CD14-positive monocyte (primary cell): ENCODE results near the gene ZNF562. TPM values are rescaled to one million over a fixed set of nuclear protein-coding genes. Genes with fewer than 3 reads are reported as not detected.

ENCODE experiments used
- DNase-seq, 3 donors: peaks; one replicate each; pipeline ENCODE4 v3.0.0-alpha.2; 2011 to 2022
- H2AFZ ChIP-seq: 2 replicates; pipeline ENCODE4 v1.6.0; 2012; ENCODE audit warnings: mild to moderate bottlenecking, low read depth, low read length, inconsistent platforms; ENCODE audit not compliant: insufficient read depth, poor library complexity, severe bottlenecking
- H3K27ac ChIP-seq, 2 donors: 1 replicate in 1 of 2; 2 replicates in 1 of 2; pipeline ENCODE4 v1.5.1; 2012 to 2013; ENCODE audit warnings: low read length in 2 of 2, control low read depth in 1 of 2, inconsistent platforms in 1 of 2, low read depth in 1 of 2, mild to moderate bottlenecking in 1 of 2
- H3K27me3 ChIP-seq, 2 donors: one replicate each; pipeline versions ENCODE4 v1.6.0 to v1.6.1; 2011 to 2013; ENCODE audit warnings: low read length in 2 of 2; ENCODE audit not compliant: control insufficient read depth in 2 of 2, insufficient read depth in 2 of 2
- H3K36me3 ChIP-seq, 2 donors: replicated peaks in 1 of 2; 1 replicate in 1 of 2; 2 replicates in 1 of 2; pipeline versions ENCODE4 v1.5.1 to v1.6.1; 2012 to 2013; ENCODE audit warnings: low read length in 2 of 2, control low read depth in 1 of 2, inconsistent platforms in 1 of 2, mild to moderate bottlenecking in 1 of 2; ENCODE audit not compliant: insufficient read depth in 2 of 2, control insufficient read depth in 1 of 2
- H3K4me1 ChIP-seq, 2 donors: 1 replicate in 1 of 2; 2 replicates in 1 of 2; pipeline versions ENCODE4 v1.5.1 to v1.6.1; 2012 to 2013; ENCODE audit warnings: low read length in 2 of 2, control low read depth in 1 of 2, inconsistent platforms in 1 of 2, mild to moderate bottlenecking in 1 of 2, moderate library complexity in 1 of 2; ENCODE audit not compliant: insufficient read depth in 2 of 2, control insufficient read depth in 1 of 2
- H3K4me2 ChIP-seq: replicated peaks from 2 replicates; pipeline ENCODE3; 2012; ENCODE audit warnings: low read length, moderate library complexity, mild to moderate bottlenecking; ENCODE audit not compliant: poor library complexity, severe bottlenecking; ENCODE audit errors: extremely low read depth
- H3K4me3 ChIP-seq, 3 experiments: fragments of 200-600 bp in 1 of 3; sonication (generic) in 1 of 3; replicated peaks in 1 of 3; 1 replicate in 2 of 3; 2 replicates in 1 of 3; pipeline ENCODE4 v1.5.1; 2011 to 2013; ENCODE audit warnings: low read length in 3 of 3, mild to moderate bottlenecking in 3 of 3, control low read depth in 2 of 3, low read depth in 2 of 3, inconsistent platforms in 1 of 3, moderate library complexity in 1 of 3
- H3K79me2 ChIP-seq: 2 replicates; pipeline ENCODE4 v1.6.0; 2012; ENCODE audit warnings: mild to moderate bottlenecking, control low read depth, inconsistent platforms, low read length, moderate library complexity; ENCODE audit not compliant: insufficient read depth
- H3K9ac ChIP-seq: 2 replicates; pipeline ENCODE4 v1.6.0; 2017; ENCODE audit warnings: low read length, mild to moderate bottlenecking; ENCODE audit not compliant: insufficient read depth, poor library complexity, severe bottlenecking
- H3K9me3 ChIP-seq, 2 donors: replicated peaks in 1 of 2; 1 replicate in 1 of 2; 2 replicates in 1 of 2; pipeline versions ENCODE4 v1.5.1 to v1.6.1; 2012 to 2013; ENCODE audit warnings: low read length in 2 of 2, control low read depth in 1 of 2; ENCODE audit not compliant: control insufficient read depth in 1 of 2, insufficient read depth in 1 of 2
- H4K20me1 ChIP-seq: 2 replicates; pipeline ENCODE4 v1.6.0; 2012; ENCODE audit warnings: mild to moderate bottlenecking, low read length, control low read depth, moderate library complexity; ENCODE audit not compliant: insufficient read depth
- H3K27ac Mint-ChIP-seq, 7 donors: one replicate each; pipeline ENCODE4 v1.8.0; 2020; ENCODE audit warnings: mild to moderate bottlenecking in 7 of 7, mixed read lengths in 7 of 7, moderate library complexity in 6 of 7, inconsistent platforms in 2 of 7
- H3K27me3 Mint-ChIP-seq, 3 donors: one replicate each; pipeline ENCODE4 v1.8.0; 2021 to 2022; ENCODE audit warnings: low read depth in 3 of 3, mild to moderate bottlenecking in 3 of 3, mixed read lengths in 3 of 3, moderate library complexity in 3 of 3, inconsistent platforms in 1 of 3
- H3K36me3 Mint-ChIP-seq, 2 donors: one replicate each; pipeline ENCODE4 v1.8.0; 2020; ENCODE audit warnings: mixed read lengths in 2 of 2, inconsistent platforms in 1 of 2, mild to moderate bottlenecking in 1 of 2
- H3K4me1 Mint-ChIP-seq: one replicate; pipeline ENCODE4 v1.8.0; 2020; ENCODE audit warnings: mild to moderate bottlenecking, mixed read lengths
- H3K4me3 Mint-ChIP-seq, 2 donors: one replicate each; pipeline ENCODE4 v1.8.0; 2020; ENCODE audit warnings: mild to moderate bottlenecking in 2 of 2, mixed read lengths in 2 of 2, moderate library complexity in 1 of 2
- H3K9me3 Mint-ChIP-seq, 7 donors: one replicate each; pipeline ENCODE4 v1.8.0; 2020 to 2022; ENCODE audit warnings: mixed read lengths in 7 of 7, mild to moderate bottlenecking in 6 of 7, moderate library complexity in 6 of 7, inconsistent platforms in 2 of 7
- WGBS: methylation state at CpG from one replicate; pipeline ENCODE4 v1.1.5; 2013; ENCODE audit warnings: missing lambda C conversion rate; ENCODE audit not compliant: insufficient coverage; 5-methylcytosine and 5-hydroxymethylcytosine counted together
- intact Hi-C, 2 donors: fragments of 100-400 bp; cut with micrococcal nuclease; formaldehyde crosslinking; loops; one replicate each; pipeline versions ENCODE4 v1.15.0 to v1.15.1; 2023
- polyA plus RNA-seq, 3 donors: library from polyadenylated mRNA; depleted of rRNA in 1 of 3; unstranded in 2 of 3; stranded (reverse) in 1 of 3; fragments of 300-500 nt in 2 of 3; fragments of >200 nt in 1 of 3; fragmentation: Illumina TruSeq in 2 of 3; gene quantifications; 1 replicate in 2 of 3; 2 replicates in 1 of 3; pipeline ENCODE4 v1.2.3, GENCODE V29; 2012 to 2021
- TF ChIP-seq, protein P1 (sequence below): fragments of 200-600 bp; IDR thresholded peaks from one replicate; pipeline ENCODE4 v1.8.0; 2022; ENCODE audit warnings: antibody characterized with exemption, mild to moderate bottlenecking

The ZNF562 gene
- polyA plus RNA-seq, 3 donors, result 3.3 to 7.9 (median 5.1) TPM

DNA sequence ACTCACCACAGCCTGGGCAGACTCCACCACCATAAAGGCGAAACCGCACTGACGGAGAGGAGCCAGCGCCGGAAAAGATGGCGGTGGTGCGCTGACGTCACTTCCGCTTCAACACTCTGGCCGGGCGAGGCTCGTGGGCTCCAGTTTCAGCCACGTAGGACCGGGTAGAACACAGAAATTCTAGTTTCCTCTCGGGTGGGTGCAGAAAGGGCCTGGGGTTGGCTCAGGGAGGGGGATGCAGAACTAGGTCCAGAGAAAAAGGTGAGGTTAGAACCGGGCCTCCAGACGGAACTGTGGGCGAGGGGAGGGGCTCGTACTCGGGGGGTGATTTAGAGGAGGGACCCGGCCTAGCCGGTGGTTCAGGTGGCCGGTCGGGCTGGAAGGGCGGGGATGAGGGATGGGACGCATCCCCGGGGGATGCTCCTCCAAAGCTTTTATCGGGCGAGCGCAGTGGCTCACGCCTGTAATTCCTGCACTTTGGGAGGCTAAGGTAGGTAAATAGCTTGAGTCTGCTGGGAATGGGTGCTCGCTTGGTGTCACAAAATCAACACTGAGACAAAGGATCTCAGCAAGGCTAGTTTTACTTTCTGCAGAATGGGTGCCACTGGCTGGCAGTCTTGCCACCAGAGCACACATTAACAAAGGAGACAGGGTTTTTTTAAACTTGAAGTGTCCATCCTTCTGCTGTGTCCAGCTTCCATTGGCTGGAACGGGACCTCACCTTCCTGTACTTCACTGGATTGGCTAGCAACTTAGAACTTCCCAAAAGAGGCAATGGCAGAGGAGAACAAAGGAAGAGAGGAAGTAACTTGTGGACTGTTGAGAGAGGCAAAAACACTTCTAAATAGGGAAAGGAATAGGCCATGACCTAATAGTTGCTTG is 53.5 kb downstream of the ZNF562 start, which contains the start of gene ZNF561:
TSS of gene ZNF561 (minus strand) at position 77 of the 882 bp plus-strand sequence. CDS start 1,776 bp downstream, outside the sequence.
- Mint-ChIP-seq H3K9me3 (peaks cover 0 to 8% (median 3%) of the 10 kb centered on the region in 7 donors), H3K36me3 (peaks cover 26 to 27% of the 10 kb centered on the region in 2 donors), H3K4me3 (peak within 1 kb of the TSS; percentile 99 to 100), H3K27ac (peak within 1 kb of the TSS; percentile 99 to 100 (median 100)), H3K27me3 (no peaks in the 10 kb centered on the region), H3K4me1 (peaks cover 22% of the 10 kb centered on the region)
- 2% methylated on average over 31 of the region's 33 CpGs for WGBS
- Histone ChIP-seq H3K79me2 (peaks cover 12% of the 10 kb centered on the region), H4K20me1 (no peaks in the 10 kb centered on the region), H3K27me3 (no peaks in the 10 kb centered on the region), H3K9ac (peak within 1 kb of the TSS; percentile 83), H3K36me3 (peaks cover 27 to 31% of the 10 kb centered on the region in 2 donors), H3K9me3 (no peaks in the 10 kb centered on the region), H3K27ac (peak within 1 kb of the TSS; percentile 93 to 95), H3K4me1 (peaks cover 23 to 25% of the 10 kb centered on the region in 2 donors), H3K4me3 (peak within 1 kb of the TSS; percentile 75 to 99 (median 96)), H3K4me2 (peak within 1 kb of the TSS; percentile 82), H2AFZ (peak within 1 kb of the TSS; percentile 96)
- intact Hi-C loops, result loop anchor here (1.0 to 5.0 kb wide), 5 partner anchors 34 to 169 kb away; partner anchors contain the start of genes ZNF121 (in 1 of the 2), ZNF562 (in 1 of the 2) and ZNF846 (in 1 of the 2)
- peak; percentile 83 to 89 (median 87) for DNase-seq
- TF ChIP-seq, protein P1, sequence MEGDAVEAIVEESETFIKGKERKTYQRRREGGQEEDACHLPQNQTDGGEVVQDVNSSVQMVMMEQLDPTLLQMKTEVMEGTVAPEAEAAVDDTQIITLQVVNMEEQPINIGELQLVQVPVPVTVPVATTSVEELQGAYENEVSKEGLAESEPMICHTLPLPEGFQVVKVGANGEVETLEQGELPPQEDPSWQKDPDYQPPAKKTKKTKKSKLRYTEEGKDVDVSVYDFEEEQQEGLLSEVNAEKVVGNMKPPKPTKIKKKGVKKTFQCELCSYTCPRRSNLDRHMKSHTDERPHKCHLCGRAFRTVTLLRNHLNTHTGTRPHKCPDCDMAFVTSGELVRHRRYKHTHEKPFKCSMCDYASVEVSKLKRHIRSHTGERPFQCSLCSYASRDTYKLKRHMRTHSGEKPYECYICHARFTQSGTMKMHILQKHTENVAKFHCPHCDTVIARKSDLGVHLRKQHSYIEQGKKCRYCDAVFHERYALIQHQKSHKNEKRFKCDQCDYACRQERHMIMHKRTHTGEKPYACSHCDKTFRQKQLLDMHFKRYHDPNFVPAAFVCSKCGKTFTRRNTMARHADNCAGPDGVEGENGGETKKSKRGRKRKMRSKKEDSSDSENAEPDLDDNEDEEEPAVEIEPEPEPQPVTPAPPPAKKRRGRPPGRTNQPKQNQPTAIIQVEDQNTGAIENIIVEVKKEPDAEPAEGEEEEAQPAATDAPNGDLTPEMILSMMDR, result no peak

DNA sequence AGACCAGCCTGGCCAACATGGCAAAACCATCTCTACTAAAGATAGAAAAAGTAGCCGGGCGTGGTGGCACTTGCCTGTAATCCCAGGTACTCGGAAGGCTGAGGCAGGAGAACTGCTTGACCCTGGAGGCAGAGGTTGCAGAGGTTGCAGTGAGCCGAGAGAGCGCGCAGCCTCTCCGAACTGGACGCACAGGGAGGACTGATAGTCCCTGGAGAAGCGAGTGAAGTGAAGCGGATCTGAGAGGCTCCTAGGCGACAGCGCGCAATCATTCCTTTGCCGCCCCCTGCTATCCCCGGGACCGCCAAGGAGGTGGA is 54.1 kb downstream of the ZNF562 start:
- H3K27ac Mint-ChIP-seq, result peak overlapping the region; percentile 99 to 100 (median 100)
- H4K20me1 ChIP-seq, result no peaks in the 10 kb centered on the region
- peak overlapping the region; percentile 99 to 100 for H3K4me3 Mint-ChIP-seq
- WGBS, result 2% methylated on average over 11 of the region's 16 CpGs
- no peak for DNase-seq
- no peaks in the 10 kb centered on the region for H3K27me3 ChIP-seq
- peak overlapping the region; percentile 82 for H3K4me2 ChIP-seq
- no peaks in the 10 kb centered on the region for H3K27me3 Mint-ChIP-seq
- peaks cover 0 to 10% (median 3%) of the 10 kb centered on the region in 7 donors for H3K9me3 Mint-ChIP-seq
- H3K4me3 ChIP-seq, result peak overlapping the region; percentile 75 to 99 (median 96)
- H3K36me3 ChIP-seq, result peaks cover 32 to 37% of the 10 kb centered on the region in 2 donors
- peak overlapping the region; percentile 96 for H2AFZ ChIP-seq
- peak overlapping the region; percentile 83 for H3K9ac ChIP-seq
- intact Hi-C loops, result loop anchor here (1.0 to 5.0 kb wide), 5 partner anchors 33 to 170 kb away; partner anchors contain the start of genes ZNF121 (in 1 of the 2), ZNF562 (in 1 of the 2) and ZNF846 (in 1 of the 2)
- H3K36me3 Mint-ChIP-seq, result peaks cover 31 to 33% of the 10 kb centered on the region in 2 donors
- peaks cover 12% of the 10 kb centered on the region for H3K79me2 ChIP-seq
- H3K9me3 ChIP-seq, result no peaks in the 10 kb centered on the region
- TF ChIP-seq, protein P1, result no peak
- H3K4me1 ChIP-seq, result peaks cover 23 to 25% of the 10 kb centered on the region in 2 donors
- peaks cover 21% of the 10 kb centered on the region for H3K4me1 Mint-ChIP-seq
- peak overlapping the region; percentile 93 to 95 for H3K27ac ChIP-seq
